Mononuclear cell (primary cell): ENCODE results near the gene KCNK18. TPM values are rescaled to one million over a fixed set of nuclear protein-coding genes. Genes with fewer than 3 reads are reported as not detected.
A peak's percentile ranks its signal among the peaks of the same experiment; 100 is the strongest.
"Not testable (repeated sequence)": the region's sequence is repeated elsewhere in the genome, so short reads cannot be mapped to it uniquely, and the experiment has no call there.

Experiments used
- H3K27me3 ChIP-seq: 2 replicates; pipeline ENCODE4 v1.6.0; 2011; ENCODE audit warnings: low read length, control low read depth; ENCODE audit not compliant: insufficient read depth
- H3K4me1 ChIP-seq: 2 replicates; pipeline ENCODE4 v1.5.1; 2011; ENCODE audit warnings: mild to moderate bottlenecking, low read length, control low read depth; ENCODE audit not compliant: insufficient read depth
- H3K4me3 ChIP-seq: 2 replicates; pipeline ENCODE4 v1.5.1; 2011; ENCODE audit warnings: mild to moderate bottlenecking, low read length, moderate library complexity
- H3K9me3 ChIP-seq: 2 replicates; pipeline ENCODE4 v1.5.1; 2011; ENCODE audit warnings: low read depth, mild to moderate bottlenecking, control low read depth, low read length
- total RNA-seq: library from RNA; depleted of rRNA; stranded (reverse); fragments of >200 nt; gene quantifications from one replicate; pipeline ENCODE4 v1.2.3, GENCODE V29; 2012

The KCNK18 gene
- total RNA-seq, 1 donor: not detected

DNA sequence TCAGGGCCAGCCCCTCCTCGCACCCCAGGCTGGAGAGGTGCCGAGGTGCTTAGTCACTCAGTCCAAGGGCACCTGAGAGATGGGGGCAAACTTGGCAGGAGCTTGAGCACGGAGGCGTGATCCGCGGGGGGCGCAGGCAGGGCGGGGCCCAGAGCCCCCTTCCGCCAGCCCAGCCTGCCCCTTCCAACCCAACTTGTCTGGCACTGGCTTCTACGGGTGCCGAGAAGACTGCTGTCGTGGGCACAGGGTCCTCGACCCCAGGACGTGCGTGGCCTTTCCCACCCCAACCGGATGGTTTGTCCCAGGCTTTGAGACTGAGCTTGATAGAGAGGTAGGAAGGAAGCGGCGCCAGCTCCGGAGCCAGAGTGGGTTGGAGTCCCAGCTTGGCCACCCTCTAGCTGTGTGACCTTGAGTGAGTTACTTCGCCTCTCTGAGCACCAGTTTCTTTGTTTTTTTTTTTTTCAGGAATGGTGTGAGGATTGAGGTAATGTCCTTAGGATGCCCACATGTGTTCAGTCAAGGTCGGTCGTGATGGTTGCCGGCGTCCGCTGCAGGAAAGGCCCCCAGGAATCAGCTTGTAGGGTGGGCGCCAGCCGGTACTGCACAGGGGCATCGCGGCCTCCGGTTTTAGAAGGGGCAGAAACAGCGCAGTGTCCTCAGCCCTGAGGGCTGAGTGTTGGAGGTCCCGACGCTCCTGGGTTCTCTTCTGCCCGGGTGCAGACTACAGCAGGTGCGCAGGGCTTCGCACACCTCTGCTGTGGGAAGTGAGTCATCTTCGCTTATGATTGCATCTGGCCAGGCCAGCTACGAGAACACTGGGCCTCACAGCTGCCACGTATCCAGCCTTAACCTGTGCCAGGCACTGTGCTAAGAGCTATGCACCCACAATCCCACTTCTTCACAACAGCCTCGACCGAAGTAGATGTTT is 30.6 kb upstream of the KCNK18 start:
- no peak overlapping the region for H3K4me3 ChIP-seq
- H3K9me3 ChIP-seq: no peaks in the 10 kb centered on the region
- peaks cover 29% of the 10 kb centered on the region for H3K4me1 ChIP-seq
- peaks cover 96% of the 10 kb centered on the region for H3K27me3 ChIP-seq

DNA sequence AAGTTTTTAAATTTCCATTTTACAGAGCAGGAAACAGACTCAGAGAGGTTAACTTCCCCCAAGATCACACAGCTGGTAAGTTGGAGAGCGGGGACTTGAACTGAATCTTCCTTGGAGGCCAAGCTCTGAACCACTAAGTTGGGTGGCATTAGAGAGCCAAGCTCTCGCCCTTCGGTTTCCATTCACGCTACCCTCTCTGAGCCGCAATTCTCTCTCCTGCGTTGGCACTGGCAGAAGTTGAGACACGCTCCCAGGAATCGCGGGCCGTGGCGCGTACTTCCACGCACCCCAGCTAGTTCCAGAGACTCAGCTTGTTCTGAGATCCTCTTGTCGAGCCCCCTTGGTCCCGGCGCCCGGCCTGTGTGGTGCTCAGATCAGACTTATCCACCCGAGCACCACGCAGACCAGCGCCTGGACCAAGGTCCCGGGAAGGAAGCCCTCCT is 29.9 kb upstream of the KCNK18 start:
- Histone ChIP-seq H3K9me3 (no peaks in the 10 kb centered on the region), H3K4me3 (no peak overlapping the region), H3K27me3 (peaks cover 96% of the 10 kb centered on the region), H3K4me1 (peaks cover 29% of the 10 kb centered on the region)

DNA sequence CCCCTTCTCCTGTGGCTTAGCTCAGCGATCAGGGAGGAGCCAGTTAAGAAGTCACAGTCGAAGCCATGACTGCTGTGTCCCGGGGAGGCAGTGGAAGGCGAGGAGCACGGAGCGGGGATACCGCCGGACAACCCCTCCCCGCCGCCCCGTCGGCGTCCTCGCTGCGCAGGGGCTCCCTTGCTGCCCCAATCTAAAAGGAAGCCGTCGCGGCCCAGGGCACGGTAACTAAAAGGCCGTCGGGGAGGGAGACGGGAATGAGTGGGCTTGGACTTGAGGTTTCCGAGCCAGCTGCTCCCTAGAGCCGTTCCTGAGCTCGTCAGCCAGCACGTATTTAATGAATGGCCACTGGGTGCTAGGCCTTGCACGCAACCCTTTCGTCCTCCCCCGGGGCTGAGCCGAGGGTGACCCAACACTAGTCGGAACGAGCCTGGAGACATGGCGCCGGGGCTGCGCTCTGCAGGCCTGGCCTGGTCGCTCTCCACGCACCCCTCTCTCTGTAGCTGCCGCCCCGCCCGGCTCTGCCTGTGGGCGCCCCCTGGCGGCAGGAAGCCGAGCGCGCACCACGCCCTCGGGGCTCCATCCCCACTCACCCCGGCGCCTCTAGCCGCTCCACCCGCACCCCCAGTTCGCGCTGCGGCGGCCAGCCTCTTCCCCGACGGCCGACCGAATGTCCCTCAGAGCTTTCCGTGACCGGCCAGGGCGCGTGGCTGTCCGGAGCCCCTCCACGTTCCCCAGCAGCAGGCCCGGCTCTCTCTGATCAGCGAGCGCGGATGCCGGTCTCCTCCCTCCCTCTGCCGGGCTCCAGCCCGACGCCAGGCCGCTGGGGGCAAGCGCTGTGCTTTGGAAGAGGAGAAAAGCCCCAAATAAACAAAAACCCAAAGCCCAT is 29.3 kb upstream of the KCNK18 start:
- H3K4me3 ChIP-seq: no peak overlapping the region
- no peaks in the 10 kb centered on the region for H3K9me3 ChIP-seq
- peaks cover 28% of the 10 kb centered on the region for H3K4me1 ChIP-seq
- peaks cover 98% of the 10 kb centered on the region for H3K27me3 ChIP-seq

DNA sequence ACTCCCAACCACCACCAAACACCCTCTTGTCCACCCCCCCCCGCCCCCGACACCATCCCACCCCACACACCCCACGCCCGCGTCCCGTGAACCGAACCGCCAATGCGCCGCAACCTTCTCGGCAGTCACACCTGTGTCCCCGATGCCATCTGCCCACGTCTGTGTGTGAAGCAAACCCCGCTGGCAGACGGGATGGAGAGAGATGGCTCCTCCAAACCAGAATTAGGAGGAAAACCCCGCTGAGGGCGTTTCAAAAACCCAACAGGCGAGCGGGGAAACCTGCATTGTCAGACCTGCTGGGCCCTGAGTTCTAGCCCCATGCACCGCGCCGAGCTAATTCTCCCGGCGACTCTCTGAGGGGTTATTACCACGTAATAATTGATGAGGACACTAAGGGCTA is 28.6 kb upstream of the KCNK18 start:
- Histone ChIP-seq H3K4me1 (peaks cover 21% of the 10 kb centered on the region), H3K27me3 (peaks cover 98% of the 10 kb centered on the region), H3K9me3 (no peaks in the 10 kb centered on the region), H3K4me3 (no peak overlapping the region)

DNA sequence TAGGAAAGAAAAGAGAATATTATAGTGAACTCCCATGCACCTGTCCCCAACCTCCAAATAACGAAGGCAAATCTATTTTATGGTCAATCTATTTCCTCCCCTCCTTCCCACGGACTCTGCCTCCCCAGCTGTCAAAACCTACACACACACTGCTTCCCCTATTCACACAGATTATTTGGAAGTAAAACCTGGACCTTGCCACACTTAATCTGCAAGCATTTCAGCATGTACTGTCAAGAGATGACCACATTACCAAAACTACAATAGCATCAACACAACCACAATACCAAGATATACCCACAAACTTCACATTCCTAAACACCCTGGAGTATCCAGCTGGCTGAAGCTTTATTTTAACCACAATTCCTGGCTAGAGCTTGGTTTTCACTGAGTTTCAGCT is 27.8 kb upstream of the KCNK18 start:
- Histone ChIP-seq H3K27me3 (peaks cover 95% of the 10 kb centered on the region), H3K9me3 (no peaks in the 10 kb centered on the region), H3K4me3 (no peak overlapping the region), H3K4me1 (peaks cover 20% of the 10 kb centered on the region)

DNA sequence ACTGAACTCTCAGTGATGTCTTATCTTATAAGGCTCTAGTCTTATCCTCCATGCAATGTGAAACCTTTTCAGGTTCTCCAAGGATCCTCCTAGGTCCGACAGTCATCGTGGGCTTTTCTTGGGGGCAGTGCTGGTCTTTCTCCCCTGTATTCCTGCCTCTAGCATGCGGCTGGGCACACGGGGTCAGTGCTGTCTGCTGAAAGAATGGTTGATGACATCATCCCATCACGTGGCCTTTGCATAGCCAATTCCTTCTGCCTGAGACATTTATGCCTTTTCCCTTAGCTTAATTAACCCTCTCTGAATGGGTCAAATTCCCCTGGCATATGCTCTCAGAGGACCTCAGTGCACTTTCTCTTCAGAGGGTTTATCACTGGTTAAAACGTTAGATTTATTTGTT is 27.0 kb upstream of the KCNK18 start:
- Histone ChIP-seq H3K9me3 (no peaks in the 10 kb centered on the region), H3K4me1 (peaks cover 25% of the 10 kb centered on the region), H3K4me3 (no peak overlapping the region), H3K27me3 (peaks cover 88% of the 10 kb centered on the region)

DNA sequence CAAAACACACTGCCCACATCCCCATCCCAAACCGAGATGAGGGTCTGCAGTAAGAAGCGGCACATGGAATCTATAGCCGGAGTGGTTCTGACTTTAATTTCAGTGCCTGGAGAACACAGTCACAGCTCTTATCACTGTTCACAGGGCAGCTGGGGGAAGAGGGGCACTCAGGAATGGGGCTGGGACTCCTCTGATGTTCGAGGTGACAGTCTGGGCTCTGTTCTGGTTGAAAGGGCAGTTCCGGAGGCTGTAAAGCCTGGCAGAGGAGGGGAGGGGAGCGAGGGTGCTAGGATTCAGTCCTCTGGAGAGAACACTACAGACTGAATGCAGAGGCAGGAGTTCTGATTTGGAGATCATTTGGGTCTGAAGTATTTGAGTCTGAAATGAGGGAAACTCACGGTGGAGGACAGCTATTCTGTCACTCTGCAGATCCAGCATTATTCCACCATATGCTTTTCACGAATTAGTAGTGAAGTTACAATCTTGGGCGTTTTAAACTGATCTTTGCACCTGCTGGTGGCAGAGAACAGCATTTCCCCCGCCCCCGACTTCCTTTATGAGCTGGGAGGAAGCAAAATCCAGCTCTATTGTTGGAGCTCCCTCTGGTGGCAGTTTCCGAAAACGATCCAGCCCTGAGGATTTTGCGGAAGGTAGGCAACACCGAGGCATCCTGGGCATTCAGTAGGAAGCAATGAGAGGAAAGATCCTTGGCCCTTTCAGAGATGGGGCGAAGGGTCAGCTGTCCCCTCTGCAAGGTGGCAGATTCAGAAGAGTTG is 22.7 kb upstream of the KCNK18 start:
- no peaks in the 10 kb centered on the region for H3K9me3 ChIP-seq
- peak overlapping the region; percentile 37 for H3K4me3 ChIP-seq
- peaks cover 16% of the 10 kb centered on the region for H3K4me1 ChIP-seq
- peaks cover 46% of the 10 kb centered on the region for H3K27me3 ChIP-seq

DNA sequence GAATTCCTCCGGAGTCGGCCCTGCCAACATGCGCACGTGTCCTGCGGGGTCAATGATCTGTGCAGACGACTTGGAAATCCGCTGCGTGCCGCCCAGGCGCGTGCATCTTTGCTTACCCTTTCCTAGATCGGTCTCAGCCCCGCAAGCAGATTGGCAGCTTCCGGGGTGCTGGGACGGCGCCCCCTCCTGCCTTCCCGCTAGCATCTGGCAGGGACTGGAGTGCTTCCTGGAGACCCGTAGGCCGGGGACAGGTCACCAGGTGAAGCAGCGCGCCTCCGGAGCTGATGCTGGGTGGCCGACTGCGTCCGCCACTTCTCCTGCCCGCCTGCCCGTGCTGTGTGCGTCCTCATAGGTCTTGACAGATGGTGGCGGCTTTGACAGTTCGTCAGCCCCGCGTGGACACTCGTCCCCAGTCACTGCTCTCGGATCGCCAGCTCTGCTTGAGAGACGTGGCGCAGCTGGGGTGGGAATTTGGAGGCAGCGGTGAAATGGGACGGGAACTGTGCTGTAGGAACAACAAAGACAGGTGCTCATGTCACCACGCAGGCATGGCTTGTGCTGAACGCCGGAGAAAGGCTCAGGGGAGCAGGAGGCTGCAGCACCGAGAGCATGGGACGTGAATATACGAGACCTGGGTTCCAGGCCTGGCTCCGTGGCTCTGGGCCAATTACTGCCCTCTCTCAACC is 21.9 kb upstream of the KCNK18 start:
- H3K4me1 ChIP-seq: peaks cover 16% of the 10 kb centered on the region
- H3K4me3 ChIP-seq: peak overlapping the region; percentile 37
- H3K9me3 ChIP-seq: no peaks in the 10 kb centered on the region
- peaks cover 38% of the 10 kb centered on the region for H3K27me3 ChIP-seq

DNA sequence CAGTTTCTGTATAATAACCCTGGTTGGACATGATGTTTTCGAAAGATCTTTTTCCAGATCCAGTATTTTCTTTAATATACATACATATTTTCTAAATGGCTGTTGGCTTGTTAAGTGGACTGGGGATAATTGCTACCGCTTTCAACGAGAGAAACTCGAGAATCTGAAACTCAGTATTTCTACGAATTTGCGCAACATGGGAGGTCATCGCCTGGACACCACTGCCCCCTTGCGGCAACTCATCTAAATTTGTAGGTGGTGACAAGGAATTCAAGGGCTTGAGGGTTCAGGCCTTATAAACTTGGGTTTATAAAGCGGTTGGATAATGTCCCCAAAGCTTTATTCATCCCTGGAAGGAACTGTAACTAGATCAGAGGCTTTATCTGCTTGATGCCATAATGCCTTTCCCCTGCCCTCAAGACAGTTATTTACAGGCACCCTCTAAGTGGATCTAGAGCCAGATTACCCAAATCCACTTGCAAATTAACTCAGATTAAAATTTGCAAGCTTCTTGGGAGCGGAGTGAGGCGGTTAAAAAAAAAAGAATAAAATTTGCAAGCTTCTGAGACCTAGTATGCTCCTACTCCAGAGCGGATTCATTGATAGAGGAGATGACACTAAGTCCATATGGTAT is 21.3 kb upstream of the KCNK18 start:
- Histone ChIP-seq H3K4me1 (peaks cover 16% of the 10 kb centered on the region), H3K4me3 (peak overlapping the region; percentile 37), H3K27me3 (peaks cover 37% of the 10 kb centered on the region), H3K9me3 (no peaks in the 10 kb centered on the region)

DNA sequence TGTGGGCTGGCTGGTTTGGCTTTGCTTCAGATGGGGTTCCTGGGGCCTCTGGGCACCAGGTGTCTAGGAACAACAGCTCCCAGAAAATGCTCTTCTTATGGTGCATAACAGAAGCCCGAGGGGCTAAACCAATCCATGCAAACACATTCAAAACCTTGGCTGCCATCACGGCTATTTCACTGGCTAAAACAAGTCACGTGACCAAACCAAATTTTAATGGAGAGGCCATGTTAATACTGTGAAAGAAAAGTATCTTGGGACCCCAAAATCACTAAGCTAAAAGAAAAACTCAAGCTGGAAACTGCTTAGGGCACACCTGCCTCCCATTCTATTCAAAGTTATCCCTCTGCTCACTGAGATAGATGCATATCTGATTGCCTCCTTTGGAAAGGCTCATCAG is 19.1 kb upstream of the KCNK18 start:
- H3K4me3 ChIP-seq: no peak overlapping the region
- H3K27me3 ChIP-seq: peaks cover 16% of the 10 kb centered on the region
- H3K4me1 ChIP-seq: peaks cover 16% of the 10 kb centered on the region
- no peaks in the 10 kb centered on the region for H3K9me3 ChIP-seq

DNA sequence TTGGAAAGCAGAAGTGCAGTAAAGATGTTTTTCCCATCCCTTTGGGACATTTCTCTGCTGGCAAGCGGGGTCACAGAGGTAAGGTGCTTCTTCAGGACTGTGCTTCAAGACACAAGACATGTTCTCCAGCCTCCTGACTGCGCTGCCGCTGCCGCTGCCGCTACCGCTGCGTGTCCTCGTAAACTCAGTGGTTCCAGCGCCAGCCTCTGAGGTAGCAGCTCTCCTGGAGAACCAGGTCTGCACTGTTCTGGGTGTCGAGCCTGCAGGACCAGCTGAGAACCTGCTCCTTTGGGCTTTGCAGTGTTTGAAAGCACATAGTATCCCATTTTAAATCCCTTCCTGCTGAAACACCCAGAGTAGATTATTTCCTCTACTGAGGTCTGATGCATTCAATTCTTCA is 13.0 kb upstream of the KCNK18 start:
- peaks cover 6% of the 10 kb centered on the region for H3K27me3 ChIP-seq
- no peaks in the 10 kb centered on the region for H3K9me3 ChIP-seq
- H3K4me1 ChIP-seq: no peaks in the 10 kb centered on the region
- no peak overlapping the region for H3K4me3 ChIP-seq

DNA sequence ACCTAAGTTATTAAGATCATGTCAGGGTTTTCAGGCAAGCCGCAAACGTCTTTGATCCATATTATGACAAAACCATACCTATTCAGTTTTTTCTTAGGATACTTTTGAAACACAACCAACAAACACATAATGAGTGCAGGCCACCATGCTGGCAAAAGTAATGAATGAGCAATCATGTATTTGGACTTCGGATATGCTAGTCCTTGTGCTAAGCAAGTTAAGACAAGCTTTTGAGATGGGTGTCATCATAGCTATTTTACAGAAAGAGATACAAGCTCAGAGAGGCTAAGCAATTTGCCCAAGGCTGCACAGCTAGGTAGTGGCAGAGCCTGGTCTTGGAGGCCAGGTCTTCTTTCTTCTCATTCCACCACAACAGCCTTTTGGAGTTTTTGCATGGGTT is 12.5 kb upstream of the KCNK18 start:
- Histone ChIP-seq H3K27me3 (peaks cover 6% of the 10 kb centered on the region), H3K9me3 (no peaks in the 10 kb centered on the region), H3K4me3 (no peak overlapping the region), H3K4me1 (no peaks in the 10 kb centered on the region)

DNA sequence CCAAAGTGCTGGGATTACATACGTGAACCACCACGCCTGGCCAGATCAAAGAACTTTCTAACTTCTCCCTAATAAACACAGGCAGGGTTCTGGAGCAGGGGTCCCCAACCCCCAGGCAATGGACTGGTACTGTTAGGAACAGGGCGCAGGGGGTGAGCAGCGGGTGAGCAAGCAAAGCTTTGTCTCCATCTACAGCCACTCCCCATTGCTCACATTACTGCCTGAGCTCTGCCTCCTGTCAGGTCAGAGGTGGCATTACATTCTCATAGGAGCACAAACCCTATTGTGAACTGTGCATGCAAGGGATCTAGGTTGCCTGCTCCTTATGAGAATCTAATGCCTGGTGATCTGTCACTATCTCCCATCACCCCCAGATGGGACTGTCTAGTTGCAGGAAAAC is 11.5 kb upstream of the KCNK18 start:
- H3K9me3 ChIP-seq, H3K27me3 ChIP-seq, H3K4me3 ChIP-seq, H3K4me1 ChIP-seq: not testable (repeated sequence)
